ENCODE measurements around the gene CNBP. TPM values are rescaled to one million over a fixed set of nuclear protein-coding genes. Genes with fewer than 3 reads are reported as not detected.
A peak's percentile ranks its signal among the peaks of the same experiment; 100 is the strongest.
"Not testable (repeated sequence)": the region's sequence is repeated elsewhere in the genome, so short reads cannot be mapped to it uniquely, and the experiment has no call there.

Gene CNBP
- total RNA-seq, 4 donors from 2014 or later: 784 to 1,263 (median 979) TPM

- TF ChIP-seq CTCF (IDR thresholded peaks at IDR 0.05 in 4 of 5, conservative IDR thresholded peaks at IDR 0.05 in 1 of 5) (no peak), POLR2A (IDR thresholded peaks at IDR 0.05) (peak in 1 of 2 donors; percentile 44)
- Histone ChIP-seq H3K27ac (peak overlapping the region; percentile 84 to 97 (median 94)), H3K36me3 (no peaks in the 10 kb centered on the region), H3K4me1 (peaks cover 48 to 52% of the 10 kb centered on the region in 2 donors), H3K27me3 (no peaks in the 10 kb centered on the region), H3K4me3 (peak overlapping the region in 3 of 4 donors; percentile 17 to 36 (median 23)), H3K9me3 (no peaks in the 10 kb centered on the region)
- ATAC-seq (peak; percentile 79 to 83), DNase-seq (peak; percentile 98 to 99)
- intact Hi-C loops (cut with DNase I; ENCODE audit: low total_unique reads) (loop anchor here (2.0 to 5.0 kb wide), 2 partner anchors 18 to 424 kb away; no protein-coding TSS in a partner anchor), in situ Hi-C loops (cut with MboI; ENCODE audit: low sequenced_read_pairs in 4 of 4) (no loop called here)
Measured at GRCh38 chr3:129226374-129226773, 42.7 kb upstream of the CNBP start.

GRCh38 chr3:129224984-129225393, 41.3 kb upstream of the CNBP start:
- Histone ChIP-seq H3K4me1 (peaks cover 48 to 52% of the 10 kb centered on the region in 2 donors), H3K9me3 (no peaks in the 10 kb centered on the region), H3K4me3 (peak overlapping the region; percentile 1 to 14 (median 5)), H3K27me3 (no peaks in the 10 kb centered on the region), H3K27ac (peak overlapping the region; percentile 84 to 97 (median 94)), H3K36me3 (no peaks in the 10 kb centered on the region)
- DNase-seq: peak; percentile 96 to 99
- TF ChIP-seq POLR2A (IDR thresholded peaks at IDR 0.05) (peak; percentile 35 to 56), CTCF (IDR thresholded peaks at IDR 0.05 in 4 of 5, conservative IDR thresholded peaks at IDR 0.05 in 1 of 5) (peak in 1 of 5 experiments; percentile 23)
- intact Hi-C loops (cut with DNase I; ENCODE audit: low total_unique reads): loop anchor here (1.0 to 5.0 kb wide), 4 partner anchors 28 to 423 kb away; partner anchors contain the start of gene ISY1
- in situ Hi-C loops (cut with MboI; ENCODE audit: low sequenced_read_pairs in 4 of 4): no loop called here
- ATAC-seq: peak; percentile 82 to 87

GRCh38 chr3:129224387-129224786, 40.7 kb upstream of the CNBP start:
- peaks cover 42 to 52% of the 10 kb centered on the region in 2 donors for H3K4me1 ChIP-seq
- H3K27ac ChIP-seq: peak overlapping the region; percentile 84 to 97 (median 94)
- H3K9me3 ChIP-seq; H3K36me3 ChIP-seq; H3K27me3 ChIP-seq; DNase-seq; ATAC-seq; in situ Hi-C loops (cut with MboI; ENCODE audit: low sequenced_read_pairs in 4 of 4): not testable (repeated sequence)
- intact Hi-C loops (cut with DNase I; ENCODE audit: low total_unique reads): loop anchor here (2.0 kb wide), 1 partner anchor 28 kb away; no protein-coding TSS in a partner anchor
- H3K4me3 ChIP-seq: peak overlapping the region; percentile 1 to 14 (median 5)

- ATAC-seq (no peak), DNase-seq (no peak)
- Histone ChIP-seq H3K27ac (no peak overlapping the region), H3K4me1 (peaks cover 0 to 1% of the 10 kb centered on the region in 2 donors), H3K9me3 (no peaks in the 10 kb centered on the region), H3K4me3 (no peak overlapping the region), H3K27me3 (no peaks in the 10 kb centered on the region), H3K36me3 (no peaks in the 10 kb centered on the region)
- no peak for TF ChIP-seq POLR2A (IDR thresholded peaks at IDR 0.05)
- TF ChIP-seq CTCF (IDR thresholded peaks at IDR 0.05 in 4 of 5, conservative IDR thresholded peaks at IDR 0.05 in 1 of 5): no peak
- in situ Hi-C loops (cut with MboI; ENCODE audit: low sequenced_read_pairs in 4 of 4): no loop called here
- intact Hi-C loops (cut with DNase I; ENCODE audit: low total_unique reads): no loop called here
Measured at GRCh38 chr3:129218742-129219141, 35.0 kb upstream of the CNBP start.

- H3K27ac ChIP-seq: no peak overlapping the region
- no peak for ATAC-seq
- in situ Hi-C loops (cut with MboI; ENCODE audit: low sequenced_read_pairs in 4 of 4) (no loop called here), intact Hi-C loops (cut with DNase I; ENCODE audit: low total_unique reads) (no loop called here)
- H3K36me3 ChIP-seq: no peaks in the 10 kb centered on the region
- TF ChIP-seq POLR2A (IDR thresholded peaks at IDR 0.05) (no peak), CTCF (IDR thresholded peaks at IDR 0.05 in 4 of 5, conservative IDR thresholded peaks at IDR 0.05 in 1 of 5) (no peak)
- H3K4me3 ChIP-seq: no peak overlapping the region
- no peaks in the 10 kb centered on the region for H3K27me3 ChIP-seq
- H3K9me3 ChIP-seq: no peaks in the 10 kb centered on the region
- DNase-seq: no peak
- peaks cover 14 to 21% of the 10 kb centered on the region in 2 donors for H3K4me1 ChIP-seq
Measured at GRCh38 chr3:129213238-129213637, 29.5 kb upstream of the CNBP start.
